SK-N-SH (cell line): ENCODE measurements around the gene TIE1.

Source experiments
- CHD2 ChIP-seq: fragments of 150-350 bp; IDR thresholded peaks from 2 replicates; pipeline ENCODE4 v1.6.1; 2018; ENCODE audit warnings: low read length; ENCODE audit not compliant: partially characterized antibody
- CTCF ChIP-seq: fragments of 200-600 bp; sonication (generic); IDR thresholded peaks from 2 replicates; pipeline ENCODE4 v1.6.1; 2017; ENCODE audit warnings: antibody characterized with exemption, mild to moderate bottlenecking, moderate library complexity
- FOSL2 ChIP-seq: IDR thresholded peaks from 2 replicates; pipeline ENCODE4 v1.4.0; 2012; ENCODE audit warnings: low read depth, mild to moderate bottlenecking, moderate library complexity, borderline replicate concordance
- GABPA ChIP-seq: IDR thresholded peaks from 2 replicates; pipeline ENCODE4 v1.4.0; 2012; ENCODE audit warnings: low read depth, mild to moderate bottlenecking
- MAX ChIP-seq: IDR thresholded peaks from 2 replicates; pipeline ENCODE4 v1.4.0; 2012; ENCODE audit warnings: low read depth
- MXI1 ChIP-seq: IDR thresholded peaks from 2 replicates; pipeline ENCODE4 v1.6.1; 2012; ENCODE audit warnings: mild to moderate bottlenecking, low read depth, low read length, improper control_type of control experiment
- RAD21 ChIP-seq: IDR thresholded peaks from 2 replicates; pipeline ENCODE4 v1.6.1; 2012; ENCODE audit warnings: mild to moderate bottlenecking, low read length
- RCOR1 ChIP-seq: fragments of 150-350 bp; IDR thresholded peaks from 2 replicates; pipeline ENCODE4 v1.6.1; 2017; ENCODE audit warnings: antibody characterized with exemption, low read length
- RFX5 ChIP-seq: IDR thresholded peaks from 2 replicates; pipeline ENCODE4 v1.6.1; 2012; ENCODE audit warnings: mild to moderate bottlenecking, improper control_type of control experiment, low read length
- SIN3A ChIP-seq: IDR thresholded peaks from 2 replicates; pipeline ENCODE4 v1.6.1; 2012; ENCODE audit warnings: low read depth, mild to moderate bottlenecking, low read length, moderate library complexity, borderline replicate concordance
- TCF12 ChIP-seq: IDR thresholded peaks from 2 replicates; pipeline ENCODE4 v1.4.0; 2012
- TEAD4 ChIP-seq: IDR thresholded peaks from 2 replicates; pipeline ENCODE4 v1.4.0; 2012; ENCODE audit warnings: mild to moderate bottlenecking, borderline replicate concordance; ENCODE audit not compliant: insufficient read depth
- USF1 ChIP-seq: IDR thresholded peaks from 2 replicates; pipeline ENCODE4 v1.4.0; 2012; ENCODE audit warnings: low read depth, borderline replicate concordance
- YY1 ChIP-seq: IDR thresholded peaks from 2 replicates; pipeline ENCODE4 v1.4.0; 2012; ENCODE audit warnings: low read depth, mild to moderate bottlenecking

- no peak for TF ChIP-seq USF1
- no peak for TF ChIP-seq TCF12
- TF ChIP-seq SIN3A = no peak
- no peak for TF ChIP-seq CTCF
- TF ChIP-seq MXI1 = no peak
- TF ChIP-seq RCOR1 = no peak
- no peak for TF ChIP-seq MAX
- TF ChIP-seq YY1 = no peak
- no peak for TF ChIP-seq CHD2
- TF ChIP-seq FOSL2 = no peak
- TF ChIP-seq RAD21 = no peak
- no peak for TF ChIP-seq TEAD4
- TF ChIP-seq RFX5 = no peak
- TF ChIP-seq GABPA = no peak
These were observed 24.1 kb upstream of the TIE1 start for GRCh38 chr1:43276673-43277072.
